Measurements from ENCODE around the gene S100G.

S100G gene

GRCh38 chrX:16678689-16679088 lies 28.7 kb downstream of the S100G start:
- DNase-seq (ENCODE audit: extremely low read depth, low read depth), result no peak
- H3K4me3 ChIP-seq (replicated peaks; ENCODE audit: low read depth, low read length), result no peak overlapping the region
- TF ChIP-seq, protein P1, sequence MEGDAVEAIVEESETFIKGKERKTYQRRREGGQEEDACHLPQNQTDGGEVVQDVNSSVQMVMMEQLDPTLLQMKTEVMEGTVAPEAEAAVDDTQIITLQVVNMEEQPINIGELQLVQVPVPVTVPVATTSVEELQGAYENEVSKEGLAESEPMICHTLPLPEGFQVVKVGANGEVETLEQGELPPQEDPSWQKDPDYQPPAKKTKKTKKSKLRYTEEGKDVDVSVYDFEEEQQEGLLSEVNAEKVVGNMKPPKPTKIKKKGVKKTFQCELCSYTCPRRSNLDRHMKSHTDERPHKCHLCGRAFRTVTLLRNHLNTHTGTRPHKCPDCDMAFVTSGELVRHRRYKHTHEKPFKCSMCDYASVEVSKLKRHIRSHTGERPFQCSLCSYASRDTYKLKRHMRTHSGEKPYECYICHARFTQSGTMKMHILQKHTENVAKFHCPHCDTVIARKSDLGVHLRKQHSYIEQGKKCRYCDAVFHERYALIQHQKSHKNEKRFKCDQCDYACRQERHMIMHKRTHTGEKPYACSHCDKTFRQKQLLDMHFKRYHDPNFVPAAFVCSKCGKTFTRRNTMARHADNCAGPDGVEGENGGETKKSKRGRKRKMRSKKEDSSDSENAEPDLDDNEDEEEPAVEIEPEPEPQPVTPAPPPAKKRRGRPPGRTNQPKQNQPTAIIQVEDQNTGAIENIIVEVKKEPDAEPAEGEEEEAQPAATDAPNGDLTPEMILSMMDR (IDR thresholded peaks at IDR 0.05; ENCODE audit: low read depth, low read length, missing control alignments), result no peak

DNA sequence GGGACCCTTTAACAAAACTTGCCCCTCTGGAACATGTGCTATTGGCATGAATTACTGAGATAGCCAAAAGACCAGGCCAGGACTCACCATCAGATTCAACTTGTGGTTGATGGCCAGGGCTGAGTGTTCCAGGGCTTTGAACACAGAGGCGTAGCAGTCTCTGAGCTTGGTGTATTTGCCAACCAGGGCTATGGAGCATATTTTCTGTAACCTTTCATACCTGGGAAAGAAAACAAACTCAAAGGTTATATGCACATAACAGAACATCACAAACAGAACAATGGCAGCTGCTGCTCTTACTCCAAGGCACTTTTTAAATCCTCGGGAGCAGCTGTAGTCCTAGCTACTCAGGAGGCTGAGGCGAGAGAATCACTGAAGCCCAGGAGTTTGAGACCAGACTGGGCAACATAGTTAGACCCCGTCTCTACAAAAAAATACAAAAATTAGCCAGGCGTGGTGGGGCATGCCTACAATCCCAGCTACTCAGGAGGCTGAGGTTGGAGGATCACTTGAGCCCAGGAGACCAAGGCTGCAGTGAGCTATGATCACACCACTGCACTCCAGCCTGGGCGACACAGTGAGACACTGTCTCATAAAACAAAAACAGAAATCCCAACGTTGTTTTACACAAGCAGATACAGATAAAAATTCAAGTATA lies 33.2 kb downstream of the S100G start:
- H3K4me3 ChIP-seq (replicated peaks; ENCODE audit: low read depth, low read length), result no peak overlapping the region
- TF ChIP-seq, protein P1 (IDR thresholded peaks at IDR 0.05; ENCODE audit: low read depth, low read length, missing control alignments), result no peak

GRCh38 chrX:16687514-16687913 lies 37.6 kb downstream of the S100G start:
- TF ChIP-seq, protein P1 (IDR thresholded peaks at IDR 0.05; ENCODE audit: low read depth, low read length, missing control alignments), result no peak
- no peak for DNase-seq (ENCODE audit: extremely low read depth, low read depth)
- H3K4me3 ChIP-seq (replicated peaks; ENCODE audit: low read depth, low read length), result no peak overlapping the region

More for the DNA sequence above, 33.2 kb downstream of the S100G start:
- DNase-seq (ENCODE audit: extremely low read depth, low read depth), result no peak

DNA sequence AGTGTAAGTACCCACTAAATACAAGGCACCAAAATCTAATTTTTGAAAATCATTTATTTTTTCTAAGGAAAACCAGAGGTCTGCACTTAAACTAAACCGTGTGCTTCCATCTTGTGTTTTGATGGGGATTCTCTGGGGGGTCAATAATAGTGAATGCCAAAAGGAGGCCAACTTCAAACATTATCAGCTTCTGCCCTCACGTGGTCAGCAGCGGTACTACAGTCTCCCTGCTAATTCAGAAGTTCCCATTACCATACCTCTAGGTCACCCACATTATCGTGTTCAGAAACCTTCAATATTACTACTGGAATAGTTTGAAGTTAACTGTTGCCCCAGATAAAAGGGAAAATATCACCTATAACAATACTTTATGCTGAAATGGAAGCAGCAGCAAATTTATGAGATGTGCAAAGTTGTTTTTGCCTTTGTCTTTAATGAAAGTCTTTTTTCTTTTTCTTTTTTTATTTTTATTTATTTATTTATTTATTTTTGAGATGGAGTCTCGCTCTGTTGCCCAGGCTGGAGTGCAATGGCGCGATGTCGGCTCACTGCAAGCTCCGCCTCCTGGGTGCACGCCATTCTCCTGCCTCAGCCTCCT lies 45.2 kb downstream of the S100G start:
- DNase-seq (ENCODE audit: extremely low read depth, low read depth), result no peak
- TF ChIP-seq, protein P1 (IDR thresholded peaks at IDR 0.05; ENCODE audit: low read depth, low read length, missing control alignments), result peak; percentile 69
- H3K4me3 ChIP-seq (replicated peaks; ENCODE audit: low read depth, low read length), result no peak overlapping the region

DNA sequence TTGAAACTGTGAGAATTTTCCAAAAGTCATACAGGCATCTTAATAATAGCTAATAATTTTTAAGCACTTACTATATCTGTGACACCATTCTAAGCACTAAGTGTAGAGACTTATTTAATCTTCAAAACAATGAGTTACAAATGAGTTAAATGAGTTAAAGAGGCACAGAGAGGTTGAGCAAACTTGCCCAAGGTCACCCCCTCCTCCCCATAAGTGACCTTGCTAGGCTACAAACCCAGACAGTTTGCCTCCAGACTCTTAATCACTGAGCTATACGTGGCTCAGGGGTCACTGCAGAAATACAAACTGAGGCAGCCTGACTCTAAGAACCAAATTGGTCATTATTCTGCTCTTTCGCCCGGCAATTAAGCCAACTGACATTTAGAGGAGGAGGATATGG lies 47.0 kb downstream of the S100G start:
- TF ChIP-seq, protein P1 (IDR thresholded peaks at IDR 0.05; ENCODE audit: low read depth, low read length, missing control alignments), result no peak
- H3K4me3 ChIP-seq (replicated peaks; ENCODE audit: low read depth, low read length), result no peak overlapping the region
- no peak for DNase-seq (ENCODE audit: extremely low read depth, low read depth)

DNA sequence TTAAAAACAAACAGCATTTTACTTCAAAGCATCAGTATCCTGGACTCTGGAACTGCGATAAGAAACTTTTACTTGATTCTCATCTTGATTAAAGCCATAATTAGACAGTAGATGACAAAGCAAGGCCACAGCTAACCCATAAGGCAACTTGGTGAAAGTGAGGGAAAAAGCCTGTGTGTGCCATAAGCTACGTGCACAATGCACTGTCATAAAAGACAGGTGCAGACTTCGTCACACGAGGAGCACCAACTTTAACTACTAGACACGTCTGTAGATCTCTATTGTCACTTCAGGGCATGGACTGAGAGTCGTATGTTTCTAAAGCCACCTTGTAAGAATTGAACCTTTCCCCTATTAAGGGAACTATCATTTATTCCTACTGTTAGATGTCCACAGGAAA lies 49.4 kb downstream of the S100G start:
- DNase-seq (ENCODE audit: extremely low read depth, low read depth), result no peak
- no peak overlapping the region for H3K4me3 ChIP-seq (replicated peaks; ENCODE audit: low read depth, low read length)
- TF ChIP-seq, protein P1 (IDR thresholded peaks at IDR 0.05; ENCODE audit: low read depth, low read length, missing control alignments), result no peak

Measured in HFF-Myc (cell line).